ENCODE results near the gene IFRD2.

The IFRD2 gene

DNA sequence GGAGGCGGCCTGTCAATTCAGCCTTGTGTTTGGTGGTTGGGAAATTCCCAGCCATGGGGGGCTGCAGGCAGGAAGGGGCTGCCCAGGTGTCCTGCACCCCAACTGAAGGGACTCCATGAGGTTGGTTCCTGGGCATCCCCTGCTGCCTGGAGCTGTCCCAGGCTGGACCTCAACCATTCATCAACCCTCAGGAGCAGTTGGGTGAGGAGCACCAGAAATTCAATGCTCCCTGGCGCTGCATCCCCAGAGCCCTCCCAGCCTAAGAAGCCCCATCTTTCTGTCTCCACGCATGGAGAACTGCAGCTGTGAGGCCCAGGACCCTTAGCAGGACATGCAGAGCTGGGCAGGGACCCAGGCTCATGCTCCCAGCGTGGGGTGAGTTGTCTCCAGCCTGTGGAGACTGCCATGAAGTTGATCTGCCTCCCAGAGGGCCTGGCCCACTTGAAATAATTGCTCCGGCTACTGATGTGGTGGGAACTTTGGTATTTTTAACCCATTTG, 31.2 kb downstream of the IFRD2 start:
- ChIA-PET POLR2A (no interaction called here), CTCF (interaction anchor here (0.8 to 9.4 kb wide), 11 partner anchors 9 to 146 kb away, joined by 3 to 152 read pairs (median 6); partner anchors contain the start of genes GNAT1, HYAL3, LSMEM2 and NAA80)
- DNase-seq (ENCODE audit: extremely low spot score): no peak
- TF ChIP-seq, protein P1, sequence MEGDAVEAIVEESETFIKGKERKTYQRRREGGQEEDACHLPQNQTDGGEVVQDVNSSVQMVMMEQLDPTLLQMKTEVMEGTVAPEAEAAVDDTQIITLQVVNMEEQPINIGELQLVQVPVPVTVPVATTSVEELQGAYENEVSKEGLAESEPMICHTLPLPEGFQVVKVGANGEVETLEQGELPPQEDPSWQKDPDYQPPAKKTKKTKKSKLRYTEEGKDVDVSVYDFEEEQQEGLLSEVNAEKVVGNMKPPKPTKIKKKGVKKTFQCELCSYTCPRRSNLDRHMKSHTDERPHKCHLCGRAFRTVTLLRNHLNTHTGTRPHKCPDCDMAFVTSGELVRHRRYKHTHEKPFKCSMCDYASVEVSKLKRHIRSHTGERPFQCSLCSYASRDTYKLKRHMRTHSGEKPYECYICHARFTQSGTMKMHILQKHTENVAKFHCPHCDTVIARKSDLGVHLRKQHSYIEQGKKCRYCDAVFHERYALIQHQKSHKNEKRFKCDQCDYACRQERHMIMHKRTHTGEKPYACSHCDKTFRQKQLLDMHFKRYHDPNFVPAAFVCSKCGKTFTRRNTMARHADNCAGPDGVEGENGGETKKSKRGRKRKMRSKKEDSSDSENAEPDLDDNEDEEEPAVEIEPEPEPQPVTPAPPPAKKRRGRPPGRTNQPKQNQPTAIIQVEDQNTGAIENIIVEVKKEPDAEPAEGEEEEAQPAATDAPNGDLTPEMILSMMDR (IDR thresholded peaks at IDR 0.05; ENCODE audit: control extremely low read depth, extremely low read depth, low read depth, missing control alignments): no peak

DNA sequence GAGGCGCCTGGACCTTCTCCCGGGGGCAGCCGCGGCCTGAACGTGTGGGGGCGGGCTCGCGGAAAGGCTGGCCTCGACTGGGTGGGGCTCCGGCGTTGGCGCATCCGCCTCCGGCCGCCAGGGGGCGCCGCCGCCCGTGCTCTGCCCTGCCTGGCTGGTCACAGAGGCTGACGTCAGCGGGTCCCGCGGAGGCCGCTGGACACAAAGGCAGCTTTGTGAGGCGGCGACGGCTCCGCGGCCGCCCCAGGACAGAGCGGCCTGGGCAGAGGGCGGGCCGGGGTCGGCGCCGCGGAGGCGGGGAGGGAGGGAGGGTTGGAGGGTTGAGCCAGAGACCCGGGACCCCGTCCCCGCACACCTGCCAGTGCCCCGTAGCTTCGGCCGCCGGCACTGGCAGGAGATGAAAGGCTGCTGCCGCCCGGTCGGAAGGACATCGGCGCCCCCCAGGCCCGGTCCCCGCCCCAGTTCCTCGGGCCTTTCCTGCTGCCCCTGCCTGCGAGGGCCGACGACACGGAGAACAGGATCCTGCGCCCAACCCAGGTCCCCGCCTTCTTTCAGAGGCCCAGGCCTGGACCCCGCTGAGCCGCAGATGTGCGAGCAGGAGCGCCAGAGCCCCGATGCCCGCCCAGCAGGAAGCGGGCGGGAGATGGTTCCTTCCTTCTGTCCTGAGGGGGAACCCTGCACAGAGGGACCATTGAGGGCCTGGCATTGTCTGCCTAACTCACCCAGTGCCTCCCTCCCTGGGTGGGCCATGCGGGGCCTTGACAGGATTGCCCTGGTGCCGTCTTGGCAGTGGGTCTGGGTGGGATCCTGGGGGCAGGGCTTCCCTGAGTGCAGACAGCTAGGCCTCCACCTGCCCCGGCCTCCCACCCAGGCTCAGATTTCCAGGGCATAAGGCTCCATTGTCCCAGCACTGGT, 31.9 kb downstream of the IFRD2 start:
- DNase-seq (ENCODE audit: extremely low spot score): peak; percentile 98
- CTCF ChIA-PET: interaction anchor here (0.6 to 9.4 kb wide), 28 partner anchors 8 to 140 kb away, joined by 3 to 152 read pairs (median 4); partner anchors contain the start of genes GNAI2, GNAT1, HYAL3 and LSMEM2
- POLR2A ChIA-PET: interaction anchor here (1.5 kb wide), 1 partner anchor 9 kb away, joined by 3 read pairs; no protein-coding TSS in a partner anchor
- TF ChIP-seq, protein P1 (IDR thresholded peaks at IDR 0.05; ENCODE audit: control extremely low read depth, extremely low read depth, low read depth, missing control alignments): peak; percentile 99

DNA sequence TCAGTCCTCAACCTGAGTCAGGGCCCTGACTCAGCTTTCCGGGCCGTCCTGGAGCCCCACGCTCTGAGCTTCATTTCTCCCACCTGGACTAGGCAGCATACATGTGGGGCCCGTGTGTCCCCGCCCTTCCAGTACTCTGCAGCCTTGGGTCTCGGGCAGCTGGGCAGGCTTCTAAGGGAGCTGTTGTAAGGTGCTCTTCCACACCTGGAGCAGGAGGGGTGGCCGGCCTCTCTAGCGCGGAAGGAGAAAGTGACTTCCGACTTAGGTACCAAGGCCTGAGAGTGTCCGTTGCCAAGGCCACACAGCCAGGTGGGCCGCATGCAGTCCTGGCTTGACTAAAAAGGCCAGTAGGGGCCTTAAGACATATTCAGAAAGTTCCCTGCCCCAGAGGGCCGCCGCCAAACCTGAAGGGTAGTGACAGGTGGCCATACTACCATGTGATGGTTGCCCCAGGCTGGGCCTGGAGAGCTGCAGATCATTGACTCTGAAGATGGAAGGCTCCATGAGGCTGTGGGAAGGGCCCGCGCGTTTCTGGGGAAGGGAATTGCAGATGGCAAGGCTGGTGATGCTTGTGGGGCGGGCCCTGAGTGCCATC, 32.7 kb downstream of the IFRD2 start:
- ChIA-PET POLR2A (interaction anchor here (1.5 kb wide), 1 partner anchor 8 kb away, joined by 3 read pairs; no protein-coding TSS in a partner anchor), CTCF (interaction anchor here (0.7 to 9.4 kb wide), 24 partner anchors 8 to 140 kb away, joined by 3 to 152 read pairs (median 4); partner anchors contain the start of genes GNAI2, GNAT1 and SEMA3B)
- no peak for DNase-seq (ENCODE audit: extremely low spot score)
- TF ChIP-seq, protein P1 (IDR thresholded peaks at IDR 0.05; ENCODE audit: control extremely low read depth, extremely low read depth, low read depth, missing control alignments): no peak

DNA sequence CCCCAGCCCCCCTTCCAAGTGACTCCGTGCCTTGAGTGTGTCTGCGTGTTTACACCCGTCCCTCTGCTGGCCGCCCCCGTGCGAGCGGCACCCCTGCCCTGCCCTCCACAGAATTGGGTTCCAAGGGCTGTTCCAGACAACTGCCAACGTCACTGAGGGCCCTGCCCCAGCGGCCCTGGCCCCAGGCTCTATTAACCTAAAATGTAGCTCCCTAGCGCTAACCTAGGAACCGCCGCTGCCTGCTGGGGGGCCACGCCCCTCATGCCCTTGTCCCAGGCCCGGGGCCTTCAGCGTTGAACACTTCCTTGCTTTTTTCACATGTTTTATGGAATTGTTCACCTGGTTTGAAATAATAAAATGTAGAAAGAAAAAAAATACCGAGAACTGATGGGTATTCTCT, 33.2 kb downstream of the IFRD2 start:
- TF ChIP-seq, protein P1 (IDR thresholded peaks at IDR 0.05; ENCODE audit: control extremely low read depth, extremely low read depth, low read depth, missing control alignments): no peak
- DNase-seq (ENCODE audit: extremely low spot score): no peak
- POLR2A ChIA-PET: interaction anchor here (0.5 to 0.6 kb wide), 3 partner anchors 31 to 1819 kb away, joined by 4 to 11 read pairs (median 8); partner anchors contain the start of genes CCDC51 and DCAF1
- CTCF ChIA-PET: interaction anchor here (0.9 to 9.4 kb wide), 15 partner anchors 8 to 139 kb away, joined by 3 to 152 read pairs (median 7); partner anchors contain the start of genes GNAT1 and SEMA3B

DNA sequence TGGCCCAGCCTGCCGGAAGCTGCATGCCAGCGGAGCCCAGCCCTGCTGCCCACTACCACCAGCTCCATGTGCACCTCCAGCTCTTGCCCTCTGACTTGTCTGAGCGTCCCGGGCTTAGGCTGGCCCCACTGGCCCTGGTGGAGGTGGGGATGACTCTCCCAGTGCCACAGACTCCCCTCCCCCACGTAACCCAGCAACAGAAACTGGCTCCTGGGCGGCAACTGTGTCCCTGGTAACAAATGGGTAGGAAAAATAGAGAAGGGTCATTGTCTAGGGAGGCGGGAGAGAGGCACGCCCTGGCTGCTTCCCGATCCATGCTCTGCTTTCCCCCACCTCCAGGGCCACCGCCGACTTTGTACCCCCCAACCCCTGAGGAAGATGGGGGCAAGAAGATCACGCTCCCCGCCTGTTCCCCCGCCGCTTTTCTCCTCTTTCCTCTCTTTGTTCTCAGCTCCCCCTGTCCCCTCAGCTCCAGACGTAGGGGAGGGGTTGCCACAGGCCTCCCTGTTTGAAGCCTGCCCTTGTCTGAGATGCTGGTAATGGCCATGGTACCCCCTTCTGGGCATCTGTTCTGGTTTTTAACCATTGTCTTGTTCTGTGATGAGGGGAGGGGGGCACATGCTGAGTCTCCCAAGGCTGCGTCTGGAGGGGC, 34.1 kb downstream of the IFRD2 start:
- ChIA-PET CTCF (interaction anchor here (1.0 to 9.4 kb wide), 6 partner anchors 9 to 64 kb away, joined by 3 to 152 read pairs (median 56); partner anchors contain the start of gene SEMA3B), POLR2A (interaction anchor here (0.6 kb wide), 2 partner anchors 30 to 1818 kb away, joined by 4 to 11 read pairs; partner anchors contain the start of gene CCDC51)
- TF ChIP-seq, protein P1 (IDR thresholded peaks at IDR 0.05; ENCODE audit: control extremely low read depth, extremely low read depth, low read depth, missing control alignments): no peak
- no peak for DNase-seq (ENCODE audit: extremely low spot score)
